ENCODE measurements around the gene CCDC82. TPM values are rescaled to one million over a fixed set of nuclear protein-coding genes. Genes with fewer than 3 reads are reported as not detected.
A peak's percentile ranks its signal among the peaks of the same experiment; 100 is the strongest.

The CCDC82 gene
- total RNA-seq, 4 donors from 2014 or later = 36.9 to 48.8 (median 42.5) TPM

- no peak overlapping the region for H3K27ac ChIP-seq
- H3K36me3 ChIP-seq = no peaks in the 10 kb centered on the region
- TF ChIP-seq POLR2A (IDR thresholded peaks at IDR 0.05) = no peak
- TF ChIP-seq, protein P1, sequence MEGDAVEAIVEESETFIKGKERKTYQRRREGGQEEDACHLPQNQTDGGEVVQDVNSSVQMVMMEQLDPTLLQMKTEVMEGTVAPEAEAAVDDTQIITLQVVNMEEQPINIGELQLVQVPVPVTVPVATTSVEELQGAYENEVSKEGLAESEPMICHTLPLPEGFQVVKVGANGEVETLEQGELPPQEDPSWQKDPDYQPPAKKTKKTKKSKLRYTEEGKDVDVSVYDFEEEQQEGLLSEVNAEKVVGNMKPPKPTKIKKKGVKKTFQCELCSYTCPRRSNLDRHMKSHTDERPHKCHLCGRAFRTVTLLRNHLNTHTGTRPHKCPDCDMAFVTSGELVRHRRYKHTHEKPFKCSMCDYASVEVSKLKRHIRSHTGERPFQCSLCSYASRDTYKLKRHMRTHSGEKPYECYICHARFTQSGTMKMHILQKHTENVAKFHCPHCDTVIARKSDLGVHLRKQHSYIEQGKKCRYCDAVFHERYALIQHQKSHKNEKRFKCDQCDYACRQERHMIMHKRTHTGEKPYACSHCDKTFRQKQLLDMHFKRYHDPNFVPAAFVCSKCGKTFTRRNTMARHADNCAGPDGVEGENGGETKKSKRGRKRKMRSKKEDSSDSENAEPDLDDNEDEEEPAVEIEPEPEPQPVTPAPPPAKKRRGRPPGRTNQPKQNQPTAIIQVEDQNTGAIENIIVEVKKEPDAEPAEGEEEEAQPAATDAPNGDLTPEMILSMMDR (IDR thresholded peaks at IDR 0.05) = no peak
- H3K4me3 ChIP-seq = no peak overlapping the region
- no peaks in the 10 kb centered on the region for H3K9me3 ChIP-seq
- no peaks in the 10 kb centered on the region for H3K27me3 ChIP-seq
- no peak for DNase-seq
- intact Hi-C loops (cut with DNase I; ENCODE audit: low total_unique reads) = no loop called here
- H3K4me1 ChIP-seq = peaks cover 0 to 11% of the 10 kb centered on the region in 2 donors
Observed at GRCh38 chr11:96329855-96330510, 59.7 kb downstream of the CCDC82 start.

DNA sequence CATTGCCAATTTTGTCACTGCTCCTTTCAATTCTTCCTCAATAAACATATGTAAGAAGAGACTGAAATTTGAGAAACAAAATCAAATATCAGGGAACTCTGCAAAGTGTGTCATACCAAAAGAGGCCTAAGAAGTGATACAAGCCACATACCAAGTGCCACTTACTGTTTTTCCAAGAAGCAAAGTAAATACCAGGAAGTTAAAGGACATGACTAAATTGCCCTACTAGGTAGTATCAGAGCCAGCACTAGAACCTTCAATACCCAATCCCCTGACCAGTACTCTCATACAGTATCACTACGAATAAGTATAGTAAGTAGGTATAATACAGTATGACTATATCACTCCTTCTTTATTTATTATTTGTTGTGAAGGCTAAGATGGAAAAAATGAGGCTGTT, 60.3 kb downstream of the CCDC82 start:
- Histone ChIP-seq H3K27ac (no peak overlapping the region), H3K27me3 (no peaks in the 10 kb centered on the region), H3K9me3 (no peaks in the 10 kb centered on the region), H3K4me1 (peaks cover 0 to 11% of the 10 kb centered on the region in 2 donors), H3K36me3 (no peaks in the 10 kb centered on the region), H3K4me3 (no peak overlapping the region)
- intact Hi-C loops (cut with DNase I; ENCODE audit: low total_unique reads) = no loop called here
- DNase-seq = no peak
- TF ChIP-seq, protein P1 (IDR thresholded peaks at IDR 0.05) = no peak
- no peak for TF ChIP-seq POLR2A (IDR thresholded peaks at IDR 0.05)

GRCh38 chr11:96328395-96329010, 61.2 kb downstream of the CCDC82 start:
- Histone ChIP-seq H3K27me3 (no peaks in the 10 kb centered on the region), H3K36me3 (no peaks in the 10 kb centered on the region), H3K9me3 (no peaks in the 10 kb centered on the region), H3K27ac (no peak overlapping the region), H3K4me1 (peaks cover 0 to 11% of the 10 kb centered on the region in 2 donors), H3K4me3 (no peak overlapping the region)
- intact Hi-C loops (cut with DNase I; ENCODE audit: low total_unique reads) = no loop called here
- no peak for TF ChIP-seq POLR2A (IDR thresholded peaks at IDR 0.05)
- TF ChIP-seq, protein P1 (IDR thresholded peaks at IDR 0.05) = no peak
- no peak for DNase-seq

- no peak for DNase-seq
- no peak overlapping the region for H3K27ac ChIP-seq
- intact Hi-C loops (cut with DNase I; ENCODE audit: low total_unique reads) = no loop called here
- H3K27me3 ChIP-seq = no peaks in the 10 kb centered on the region
- H3K4me3 ChIP-seq = no peak overlapping the region
- no peaks in the 10 kb centered on the region for H3K9me3 ChIP-seq
- peaks cover 0 to 3% of the 10 kb centered on the region in 2 donors for H3K4me1 ChIP-seq
- TF ChIP-seq POLR2A (IDR thresholded peaks at IDR 0.05) = no peak
- TF ChIP-seq, protein P1 (IDR thresholded peaks at IDR 0.05) = no peak
- H3K36me3 ChIP-seq = no peaks in the 10 kb centered on the region
Observed at GRCh38 chr11:96326959-96327358, 62.8 kb downstream of the CCDC82 start.

GRCh38 chr11:96324912-96325311, 64.8 kb downstream of the CCDC82 start:
- no peaks in the 10 kb centered on the region for H3K36me3 ChIP-seq
- peaks cover 0 to 3% of the 10 kb centered on the region in 2 donors for H3K4me1 ChIP-seq
- no peaks in the 10 kb centered on the region for H3K27me3 ChIP-seq
- no peak for DNase-seq
- H3K9me3 ChIP-seq = no peaks in the 10 kb centered on the region
- TF ChIP-seq, protein P1 (IDR thresholded peaks at IDR 0.05) = no peak
- TF ChIP-seq POLR2A (IDR thresholded peaks at IDR 0.05) = no peak
- H3K4me3 ChIP-seq = no peak overlapping the region
- intact Hi-C loops (cut with DNase I; ENCODE audit: low total_unique reads) = no loop called here
- peak overlapping the region; percentile 5 to 40 for H3K27ac ChIP-seq

Data from uterus (tissue), 4 donors.